ENCODE results near the gene GYG2.

- TF ChIP-seq PATZ1 (CRISPR knock-in tag; IDR thresholded peaks at IDR 0.05; ENCODE audit: borderline replicate concordance) (no peak), SNAI2 (CRISPR knock-in tag; IDR thresholded peaks at IDR 0.05) (no peak)
These were observed 35.0 kb upstream of the GYG2 start for GRCh38 chrX:2793752-2794151.
